A673 (cell line): ENCODE measurements around the gene DCP1A. TPM values are rescaled to one million over a fixed set of nuclear protein-coding genes. Genes with fewer than 3 reads are reported as not detected.

Experiments
- BruUV-seq: library from RNA; stranded (reverse); fragments of 400-500 nt; replicated peaks from 2 replicates; lab custom pipeline; 2021; lab: Mats Ljungman, UMichigan
- CTCF ChIA-PET: fragments of 300-600 bp; sonication (Branson Sonifier 250); formaldehyde crosslinking; loops from one replicate; lab custom pipeline; 2022; ENCODE audit warnings: antibody characterized with exemption; lab: Charles Lee
- POLR2A ChIA-PET: fragments of 300-600 bp; sonication (Branson Sonifier 250); formaldehyde crosslinking; loops from one replicate; lab custom pipeline; 2022; ENCODE audit warnings: antibody characterized with exemption; ENCODE audit not compliant: low non-redundant PET; lab: Charles Lee
- DNase-seq: peaks from one replicate; pipeline ENCODE4 v3.0.0-alpha.2; 2015; ENCODE audit warnings: low spot score
- H3K27ac ChIP-seq: fragments of 200-600 bp; sonication (generic); 2 replicates; pipeline ENCODE4 v1.5.1; 2016; ENCODE audit warnings: mixed run types, low read depth, mild to moderate bottlenecking, mixed read lengths, antibody characterized with exemption, low read length; ENCODE audit not compliant: poor library complexity, severe bottlenecking
- H3K27me3 ChIP-seq: fragments of 200-600 bp; sonication (generic); replicated peaks from 2 replicates; pipeline ENCODE4 v1.6.1; 2017; ENCODE audit warnings: mixed run types, low read depth, mild to moderate bottlenecking, mixed read lengths, antibody characterized with exemption, low read length; ENCODE audit not compliant: insufficient read depth, poor library complexity
- H3K36me3 ChIP-seq: fragments of 200-600 bp; sonication (generic); 2 replicates; pipeline ENCODE4 v1.6.1; 2016; ENCODE audit warnings: mixed run types, mild to moderate bottlenecking, mixed read lengths, antibody characterized with exemption, low read length; ENCODE audit not compliant: insufficient read depth, poor library complexity, severe bottlenecking
- H3K4me1 ChIP-seq: fragments of 200-600 bp; sonication (generic); 2 replicates; pipeline ENCODE4 v1.6.1; 2017; ENCODE audit warnings: mixed run types, mild to moderate bottlenecking, mixed read lengths, antibody characterized with exemption, low read length; ENCODE audit not compliant: insufficient read depth, poor library complexity, severe bottlenecking
- H3K4me3 ChIP-seq: fragments of 200-600 bp; sonication (generic); 2 replicates; pipeline ENCODE4 v1.5.1; 2016; ENCODE audit warnings: low read depth, mixed run types, mild to moderate bottlenecking, mixed read lengths, low read length; ENCODE audit not compliant: poor library complexity, severe bottlenecking
- H3K9me3 ChIP-seq: fragments of 200-600 bp; sonication (generic); 2 replicates; pipeline ENCODE4 v1.6.1; 2016; ENCODE audit warnings: mixed run types, low read depth, mild to moderate bottlenecking, mixed read lengths, antibody characterized with exemption, low read length; ENCODE audit not compliant: poor library complexity, severe bottlenecking
- CTCF ChIP-seq: fragments of 300-800, 200-600 bp; sonication (generic); conservative IDR thresholded peaks from 2 replicates; pipeline ENCODE4 v1.5.1; 2017; ENCODE audit warnings: low read depth, mild to moderate bottlenecking, antibody characterized with exemption, low read length, moderate library complexity, mixed read lengths
- EZH2 ChIP-seq: fragments of 200-600 bp; sonication (generic); IDR thresholded peaks from 2 replicates; pipeline ENCODE4 v1.6.1; 2017; ENCODE audit warnings: borderline replicate concordance, low read depth, mild to moderate bottlenecking, mixed read lengths, antibody characterized with exemption, low read length; ENCODE audit not compliant: poor library complexity, severe bottlenecking
- intact Hi-C: fragments of 100-400 bp; cut with micrococcal nuclease; formaldehyde crosslinking; loops from one replicate; pipeline ENCODE4 v1.10.0; 2022; ENCODE audit not compliant: unreplicated experiment
- total RNA-seq: library from RNA; stranded (reverse); gene quantifications from 2 replicates; pipeline ENCODE4 v1.2.3, GENCODE V29; 2021

DCP1A gene
- total RNA-seq, 1 experiment from 2014 or later, result 13.1 TPM

GRCh38 chr3:53286727-53287126, 60.6 kb downstream of the DCP1A start:
- Histone ChIP-seq H3K36me3 (peaks cover 6% of the 10 kb centered on the region), H3K27ac (no peak overlapping the region), H3K27me3 (no peaks in the 10 kb centered on the region), H3K4me1 (no peaks in the 10 kb centered on the region), H3K4me3 (no peak overlapping the region), H3K9me3 (no peaks in the 10 kb centered on the region)
- ChIA-PET CTCF (no interaction called here), POLR2A (no interaction called here)
- BruUV-seq, result no TSS peak
- TF ChIP-seq EZH2 (no peak), CTCF (no peak)
- intact Hi-C loops, result no loop called here
- no peak for DNase-seq

- H3K9me3 ChIP-seq, result no peaks in the 10 kb centered on the region
- H3K4me3 ChIP-seq, result no peak overlapping the region
- ChIA-PET CTCF (no interaction called here), POLR2A (no interaction called here)
- TF ChIP-seq CTCF, result no peak
- no peak for TF ChIP-seq EZH2
- intact Hi-C loops, result no loop called here
- H3K36me3 ChIP-seq, result peaks cover 6% of the 10 kb centered on the region
- no peaks in the 10 kb centered on the region for H3K27me3 ChIP-seq
- no TSS peak for BruUV-seq
- H3K4me1 ChIP-seq, result no peaks in the 10 kb centered on the region
- no peak overlapping the region for H3K27ac ChIP-seq
- DNase-seq, result no peak
These were observed 64.8 kb downstream of the DCP1A start for GRCh38 chr3:53282581-53282980.

GRCh38 chr3:53278667-53279066, 68.7 kb downstream of the DCP1A start:
- H3K9me3 ChIP-seq, result no peaks in the 10 kb centered on the region
- TF ChIP-seq CTCF (no peak), EZH2 (no peak)
- no peak overlapping the region for H3K27ac ChIP-seq
- intact Hi-C loops, result no loop called here
- DNase-seq, result no peak
- no peaks in the 10 kb centered on the region for H3K36me3 ChIP-seq
- ChIA-PET CTCF (no interaction called here), POLR2A (no interaction called here)
- BruUV-seq, result no TSS peak
- H3K4me1 ChIP-seq, result no peaks in the 10 kb centered on the region
- no peaks in the 10 kb centered on the region for H3K27me3 ChIP-seq
- H3K4me3 ChIP-seq, result no peak overlapping the region
